Stimulated activated CD8-positive, alpha-beta memory T cell treated with anti-CD3 and anti-CD28 coated beads, Interleukin-15, amount 100 ng/mL, for 1 hour (primary cell): ENCODE data around the gene ZNF808.
"Not testable (repeated sequence)": the region's sequence is repeated elsewhere in the genome, so short reads cannot be mapped to it uniquely, and the experiment has no call there.

ENCODE experiments used
- DNase-seq: peaks from one replicate; pipeline ENCODE4 v3.0.0-alpha.2; 2020; ENCODE audit warnings: low read depth

Gene ZNF808

DNA sequence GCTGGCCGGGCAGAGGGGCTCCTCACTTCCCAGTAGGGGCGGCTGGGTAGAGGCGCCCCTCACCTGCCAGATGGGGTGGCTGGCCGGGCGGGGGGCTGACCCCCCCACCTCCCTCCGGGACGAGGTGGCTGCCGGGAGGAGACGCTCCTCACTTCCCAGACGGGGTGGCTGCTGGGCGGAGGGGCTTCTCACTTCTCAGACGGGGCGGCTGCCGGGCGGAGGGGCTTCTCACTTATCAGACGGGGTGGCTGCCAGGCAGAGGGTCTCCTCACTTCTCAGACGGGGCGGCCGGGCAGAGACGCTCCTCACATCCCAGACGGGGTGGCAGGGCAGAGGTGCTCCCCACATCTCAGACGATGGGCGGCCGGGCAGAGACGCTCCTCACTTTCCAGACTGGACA lies 66.0 kb downstream of the ZNF808 start:
- DNase-seq: not testable (repeated sequence)

DNA sequence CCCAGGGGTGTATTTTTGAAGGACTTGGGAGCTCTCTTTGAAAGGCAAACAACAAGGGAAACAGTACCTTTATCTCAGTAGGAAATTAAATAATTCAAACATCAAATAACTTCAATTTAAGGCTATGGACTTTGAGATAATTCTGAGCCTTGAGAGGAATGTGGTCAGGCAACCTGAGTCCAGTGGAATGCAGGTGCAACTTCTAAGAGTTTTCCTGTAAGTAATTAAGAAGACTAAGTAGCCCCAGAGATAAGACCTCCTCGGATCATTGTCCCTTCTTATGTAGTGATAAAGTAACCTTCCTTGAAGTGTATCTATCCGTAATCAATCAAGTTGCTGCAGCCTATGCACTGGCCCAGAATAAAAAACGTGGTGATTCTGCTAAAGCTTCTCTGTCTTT lies 71.8 kb downstream of the ZNF808 start:
- DNase-seq: no peak

DNA sequence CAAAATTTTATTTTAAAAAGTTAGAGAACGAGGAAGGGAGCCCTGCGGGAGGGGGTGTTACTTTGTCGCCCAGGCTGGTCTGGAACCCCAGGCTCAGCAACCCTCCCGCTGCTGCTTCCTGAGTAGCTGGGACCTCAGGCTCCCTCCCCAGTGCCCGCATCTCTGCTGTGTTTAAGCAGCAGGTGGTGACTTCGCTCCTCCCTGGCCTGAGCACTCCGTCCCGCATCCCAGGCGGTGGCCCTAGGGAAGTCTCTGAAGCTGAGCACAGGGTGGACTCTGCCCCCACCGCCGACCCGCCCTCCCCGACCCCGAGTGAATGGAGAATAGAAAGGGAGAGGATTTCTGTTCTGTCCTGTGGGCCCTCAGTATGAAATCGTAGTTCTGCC lies 73.2 kb downstream of the ZNF808 start:
- DNase-seq: no peak

DNA sequence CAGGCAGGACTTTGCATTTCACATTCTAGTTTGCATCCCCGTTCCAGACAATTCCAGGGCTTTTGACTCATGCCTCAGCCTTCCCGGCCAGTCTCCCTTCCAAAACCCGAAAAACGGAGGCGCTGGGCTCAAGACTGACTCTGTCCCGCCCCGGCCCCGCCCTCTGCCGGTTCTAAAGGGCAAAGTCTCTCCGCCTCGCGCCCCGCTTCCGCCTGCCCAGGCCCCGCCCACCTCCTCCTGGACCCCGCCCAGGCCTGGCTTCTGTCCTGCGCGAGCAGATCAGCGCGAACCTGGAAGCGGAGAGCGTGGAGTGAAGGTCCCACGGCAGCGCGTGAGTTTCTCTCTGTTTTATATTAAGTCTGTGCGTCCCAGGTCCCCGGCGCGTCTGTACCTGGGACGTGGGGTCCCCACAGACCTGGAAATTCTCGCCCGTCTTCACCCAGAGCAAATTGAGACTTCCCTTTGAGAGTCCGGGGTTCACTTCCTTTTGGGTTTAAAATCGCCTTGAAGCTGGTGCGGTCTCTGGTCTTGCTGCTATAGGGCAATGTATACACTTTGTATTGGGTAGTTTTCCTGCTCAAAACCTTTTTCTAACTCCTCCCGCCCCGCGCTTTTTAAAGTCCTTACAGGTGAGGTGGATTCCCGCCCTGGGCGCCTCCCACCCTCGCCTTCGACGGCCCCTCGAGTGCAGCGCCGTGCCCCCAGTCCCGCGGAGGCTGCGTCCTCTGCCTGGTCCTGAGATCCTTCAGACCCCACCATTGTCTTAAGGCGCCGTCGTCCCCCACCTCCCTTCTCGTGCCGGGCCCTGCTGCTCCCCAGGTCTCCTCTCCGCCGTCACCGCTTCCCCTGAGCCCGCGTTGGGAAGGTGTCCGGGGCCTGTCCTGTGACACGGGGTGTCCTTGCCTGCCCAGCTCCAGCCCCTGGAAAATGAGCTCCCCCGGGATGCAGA lies 73.8 kb downstream of the ZNF808 start:
- DNase-seq: peak; percentile 90

DNA sequence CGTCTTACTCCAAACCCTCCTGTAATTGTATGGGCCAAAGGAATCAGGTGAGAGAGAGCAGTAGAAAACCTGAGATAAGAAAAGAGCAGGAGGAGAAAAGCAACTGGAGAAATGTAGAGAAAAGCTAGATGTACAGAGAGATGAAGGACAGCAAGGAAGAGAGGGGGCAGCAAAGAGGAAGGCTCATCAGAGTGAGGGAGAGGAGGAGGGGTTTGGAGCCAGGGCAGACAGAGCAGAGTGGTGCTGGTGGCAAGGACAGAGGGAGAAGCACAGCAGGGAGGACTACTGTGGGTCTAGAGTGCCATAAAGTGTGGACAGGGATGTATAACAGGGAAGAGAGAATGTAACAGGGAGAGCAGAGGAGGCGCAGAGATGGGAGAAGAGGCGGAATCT lies 74.5 kb downstream of the ZNF808 start:
- not testable (repeated sequence) for DNase-seq

GRCh38 chr19:52602941-52603340 lies 75.5 kb downstream of the ZNF808 start:
- DNase-seq: no peak

- DNase-seq: no peak
These were observed 76.2 kb downstream of the ZNF808 start for GRCh38 chr19:52603558-52604207.
